GM18499 (cell line): ENCODE data around the gene TPCN2.

Experiments
- ATAC-seq: cut with Tn5 transposase; IDR thresholded peaks from one replicate; pipeline ENCODE4 v1.9.1; 2021; ENCODE audit warnings: moderate number of reproducible peaks; ENCODE audit not compliant: insufficient read depth, unreplicated experiment

TPCN2 gene

DNA sequence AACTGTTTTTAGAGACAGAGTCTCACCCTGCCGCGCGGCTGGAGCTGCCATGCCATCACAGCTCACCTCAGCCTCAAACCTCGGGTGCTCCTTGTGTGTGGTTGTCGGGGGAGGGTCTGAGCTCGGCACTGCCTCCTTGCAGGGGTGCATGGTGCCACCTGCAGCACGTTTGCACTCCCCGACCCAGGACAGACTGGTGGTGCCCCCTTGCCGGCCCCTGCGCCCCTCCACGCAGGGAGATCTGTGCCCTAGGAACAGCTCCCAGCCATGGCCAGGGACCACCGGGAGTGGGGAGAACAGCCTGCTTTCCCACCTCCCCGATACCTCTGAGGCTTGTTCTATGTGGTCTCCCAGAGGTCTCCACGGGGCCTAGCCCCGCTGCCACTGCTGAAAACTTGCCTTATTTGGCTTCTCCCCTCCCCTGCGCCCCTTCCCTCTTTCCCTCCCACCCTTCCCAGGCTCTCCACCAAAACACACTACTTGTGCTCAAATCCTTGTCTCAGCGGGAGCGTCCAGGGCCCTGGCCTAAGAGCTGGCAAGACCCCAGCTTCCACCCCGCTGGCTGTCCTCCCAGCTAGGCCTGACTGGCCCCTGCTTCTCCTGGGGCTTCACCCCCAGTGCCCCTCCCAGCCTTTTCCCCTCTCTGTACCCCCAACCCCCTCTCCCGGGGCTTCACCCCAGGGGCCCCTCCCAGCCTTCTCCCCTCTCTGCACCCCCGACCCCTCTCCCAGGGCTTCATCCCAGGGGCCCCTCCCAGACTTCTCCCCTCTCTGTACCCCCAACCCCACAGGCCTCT lies 13.4 kb upstream of the TPCN2 start:
- no peak for ATAC-seq

DNA sequence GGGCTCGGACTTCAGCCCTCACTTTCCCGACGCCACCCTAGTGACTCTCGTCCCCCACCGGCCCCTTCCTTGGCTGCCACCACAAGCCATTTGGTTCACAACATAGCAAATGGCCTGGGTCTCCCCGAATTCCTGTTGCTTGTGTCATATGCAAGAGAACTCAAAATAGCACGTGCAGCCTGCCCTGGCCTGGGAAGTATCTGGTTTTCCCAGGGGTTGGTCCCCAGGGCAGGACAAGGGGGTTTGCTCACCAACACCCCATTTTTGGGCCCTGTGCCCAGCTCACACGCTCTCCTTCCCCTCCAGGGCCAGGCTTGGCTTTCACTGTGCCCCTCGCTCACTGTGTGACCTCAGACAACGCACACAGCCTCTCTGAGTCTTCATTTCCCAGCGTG lies 12.8 kb upstream of the TPCN2 start:
- ATAC-seq = no peak

DNA sequence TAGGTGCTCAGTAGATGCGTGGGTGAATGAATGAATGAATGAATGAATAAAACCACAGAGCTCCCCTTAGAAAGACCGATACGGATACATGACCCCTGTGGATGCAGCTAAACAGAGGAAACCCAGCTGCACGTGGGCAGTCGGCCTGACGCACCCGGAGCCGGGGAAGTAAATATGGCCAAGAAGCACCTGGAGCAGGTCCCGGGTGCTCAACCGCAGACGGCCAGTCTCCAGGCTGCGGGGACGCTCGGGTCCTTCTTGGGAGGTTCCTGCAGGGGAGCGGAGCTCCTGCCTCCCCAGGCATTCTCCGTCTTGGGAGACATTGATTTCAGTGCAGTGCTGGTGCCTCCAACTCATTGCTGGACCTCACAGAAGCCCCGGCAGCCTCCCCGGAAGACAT lies 11.7 kb upstream of the TPCN2 start:
- ATAC-seq = no peak

DNA sequence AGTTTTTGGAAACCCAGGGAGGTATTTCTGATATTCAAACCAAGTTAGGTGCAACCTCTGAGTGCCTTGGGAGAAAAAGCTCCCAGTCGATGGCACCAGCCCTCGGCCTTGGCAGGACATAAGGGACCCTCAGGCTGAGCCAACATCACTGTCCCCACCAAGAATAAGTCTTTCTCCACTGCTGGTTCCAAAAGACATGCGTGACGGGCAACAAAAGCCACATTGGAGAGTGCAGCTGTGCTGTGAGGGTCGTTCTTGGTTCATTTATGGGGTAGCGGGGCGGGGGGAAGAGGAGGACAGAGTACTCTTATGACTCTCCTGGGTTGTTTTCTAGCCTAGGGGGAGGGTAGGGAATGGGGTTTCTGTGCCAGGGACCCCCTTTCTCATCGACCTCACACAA lies 11.2 kb upstream of the TPCN2 start:
- ATAC-seq = no peak

DNA sequence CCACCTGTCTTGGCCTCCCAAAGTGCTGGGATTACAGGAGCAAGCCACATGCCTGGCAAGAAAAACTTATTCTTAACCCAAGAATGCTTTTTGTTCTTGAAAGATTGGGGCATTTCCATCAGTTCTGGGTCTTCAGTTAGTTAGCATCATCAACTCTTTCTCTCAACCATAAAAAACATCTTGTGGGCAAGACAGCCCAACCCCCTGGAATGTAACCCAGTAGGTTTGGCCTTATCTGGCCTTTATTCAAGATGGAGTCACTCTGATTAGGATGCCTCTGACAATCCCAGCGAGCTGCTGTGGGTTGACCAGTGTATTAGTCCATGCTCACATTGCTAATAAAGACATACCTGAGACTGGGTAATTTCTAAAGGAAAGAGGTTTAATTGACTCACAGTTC lies 9.2 kb upstream of the TPCN2 start:
- ATAC-seq = no peak

DNA sequence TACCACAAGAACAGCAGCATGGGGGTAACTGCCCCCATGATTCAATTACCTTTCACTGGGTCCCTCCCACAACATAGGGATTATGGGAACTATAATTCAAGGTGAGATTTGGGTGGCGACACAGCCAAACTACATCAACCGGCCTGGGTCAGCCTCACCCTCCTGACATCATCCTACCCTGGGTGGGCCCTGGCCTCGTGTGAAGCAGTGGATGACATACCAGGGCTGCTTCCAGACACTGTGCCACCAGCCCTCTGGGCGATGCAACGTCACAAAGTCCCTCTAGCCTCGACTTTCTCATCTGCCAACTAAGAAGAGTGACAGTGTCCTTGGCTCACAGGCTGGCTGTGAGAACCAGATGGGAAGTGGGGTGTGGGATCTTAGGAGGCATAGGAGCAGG lies 8.7 kb upstream of the TPCN2 start:
- ATAC-seq = no peak

DNA sequence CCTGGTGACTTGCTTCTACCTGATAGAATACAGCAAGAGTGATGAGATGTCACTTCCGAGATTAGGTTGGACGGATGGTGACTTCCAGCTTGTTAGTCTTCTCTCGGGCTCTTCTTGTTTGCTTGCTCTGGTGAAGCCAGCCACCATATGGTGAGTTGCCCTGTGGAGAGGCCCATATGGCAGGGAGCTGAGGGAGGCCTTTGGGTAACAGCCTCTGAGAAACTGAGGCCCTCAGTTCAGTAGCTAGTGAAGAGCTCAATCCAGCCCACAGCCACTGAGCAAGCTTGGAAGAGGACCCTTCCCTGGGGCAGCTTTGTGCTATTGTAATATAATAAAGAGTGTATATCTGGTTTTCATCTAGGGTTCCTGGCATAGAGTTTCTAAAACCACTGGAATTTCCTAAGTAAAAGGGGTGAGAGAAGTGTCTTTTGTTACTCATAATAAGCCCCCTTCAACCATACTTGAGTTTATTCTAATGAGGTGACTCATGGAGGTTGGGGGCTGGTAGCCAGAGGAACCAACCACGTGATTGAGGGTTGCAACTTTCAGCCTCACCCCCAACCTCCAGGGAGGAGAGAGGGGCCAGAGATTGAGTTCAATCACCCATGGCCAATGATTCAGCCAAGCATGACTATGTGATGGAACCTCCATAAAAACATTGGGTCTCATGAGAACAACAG lies 8.0 kb upstream of the TPCN2 start:
- ATAC-seq = no peak

DNA sequence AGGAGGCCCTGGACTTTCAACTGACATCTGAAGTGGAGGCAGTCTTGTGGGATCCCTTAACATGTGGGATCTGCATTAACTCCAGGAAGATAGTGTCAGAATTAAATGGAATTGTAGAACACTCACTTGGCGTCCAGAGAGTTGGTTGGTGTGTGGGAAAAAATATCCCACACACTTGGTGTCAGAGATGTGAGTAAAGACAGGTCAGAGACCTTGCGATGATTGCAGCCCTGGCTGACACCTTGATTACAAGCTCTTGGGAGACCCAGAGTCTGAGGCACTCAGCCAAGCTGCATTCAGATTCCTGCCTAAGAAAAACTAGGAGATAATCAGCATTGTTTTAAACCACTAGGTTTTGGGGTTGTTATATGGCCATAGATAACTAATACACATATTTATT lies 7.2 kb upstream of the TPCN2 start:
- ATAC-seq = no peak

DNA sequence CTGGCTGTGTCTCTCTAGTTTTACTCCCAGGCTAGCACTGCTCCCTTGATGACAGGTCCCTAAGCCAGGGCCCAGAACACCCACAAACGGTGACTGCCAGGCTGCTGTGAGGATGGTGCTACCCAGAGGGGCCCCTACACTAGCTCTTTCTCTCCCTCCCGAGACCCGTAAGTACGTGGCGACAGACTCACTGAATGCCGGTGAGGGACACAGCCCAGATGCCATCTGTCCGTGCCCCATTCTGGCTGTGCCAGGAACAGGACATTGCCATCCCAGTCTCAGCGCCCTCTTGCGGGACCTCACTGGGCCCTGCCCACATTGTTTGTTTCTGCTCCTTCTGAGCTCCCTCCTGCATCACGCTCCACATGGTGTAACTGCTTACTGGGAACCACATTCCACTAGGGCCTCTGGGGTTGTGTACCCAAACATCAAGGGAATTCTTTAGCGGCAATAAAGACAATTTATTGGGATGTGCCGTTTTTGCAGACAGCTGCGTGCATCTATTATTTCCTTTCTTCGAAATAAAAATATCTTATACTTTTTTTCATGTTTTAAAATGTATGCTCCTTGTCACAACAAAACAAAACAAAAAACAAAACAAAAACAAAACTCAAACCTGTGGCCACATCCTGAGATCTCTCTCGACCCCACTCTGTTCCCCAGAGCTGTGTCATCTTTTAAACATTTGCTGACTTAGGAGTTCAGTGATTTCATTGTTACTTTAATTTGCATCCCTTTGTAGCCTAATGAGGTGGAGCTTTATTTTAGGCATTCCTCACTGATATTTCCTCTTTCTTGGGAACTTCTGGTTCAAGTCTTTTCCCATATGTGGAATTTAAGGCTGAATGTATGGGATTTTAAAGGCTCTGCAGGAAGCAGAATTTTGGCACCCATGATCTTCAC lies 4.4 kb upstream of the TPCN2 start:
- no peak for ATAC-seq

DNA sequence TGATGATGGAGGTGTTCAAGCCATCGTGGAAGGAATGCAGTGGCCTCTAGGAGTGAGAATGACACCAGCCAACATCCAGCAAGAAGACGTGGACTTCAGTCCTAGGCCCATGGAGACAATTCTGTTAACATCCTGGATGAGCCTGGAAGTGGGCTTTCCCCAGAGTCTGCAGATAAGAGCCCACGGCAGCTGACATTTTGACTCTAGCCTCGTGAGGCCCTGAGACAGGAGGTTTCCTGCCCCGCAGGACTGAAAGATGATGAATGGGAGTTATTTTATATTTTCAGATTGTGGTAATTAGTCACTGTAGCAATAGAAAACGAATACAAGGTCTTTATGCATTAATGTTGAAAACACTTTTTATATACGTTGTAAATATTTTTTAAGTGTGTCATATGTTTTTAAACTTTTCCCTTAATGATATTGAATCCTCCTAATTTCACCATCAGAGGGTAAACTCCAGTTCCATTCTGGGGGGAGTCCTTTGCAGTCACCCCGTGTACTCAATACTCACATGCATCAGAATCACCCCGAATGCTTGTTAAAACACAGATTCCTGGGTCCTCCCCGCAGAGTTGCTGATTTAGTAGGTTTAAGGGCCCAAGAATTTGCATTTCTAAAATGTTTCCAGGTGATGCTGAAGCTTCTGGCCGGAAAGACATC lies 570 bp upstream of the TPCN2 start:
- no peak for ATAC-seq

DNA sequence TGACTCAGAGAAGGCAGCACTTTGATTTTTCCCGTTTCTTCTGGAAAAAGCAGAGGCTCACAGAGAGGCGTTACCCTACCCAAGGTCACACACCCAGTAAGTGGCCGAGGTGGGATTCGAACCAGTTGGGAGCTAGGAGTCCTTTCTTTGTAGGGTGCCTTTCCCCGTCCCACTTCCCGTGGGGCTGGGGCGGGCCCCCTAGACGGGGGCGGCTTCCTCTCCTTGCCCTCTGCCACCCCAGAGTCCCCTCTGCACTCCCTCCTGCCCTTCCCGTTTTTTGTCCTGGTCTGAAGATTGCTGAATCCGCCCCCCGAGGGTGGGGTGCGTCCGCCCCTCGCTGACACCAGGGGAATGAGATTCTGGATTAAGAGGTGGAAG lies 747 bp downstream of the TPCN2 start:
- ATAC-seq = no peak

DNA sequence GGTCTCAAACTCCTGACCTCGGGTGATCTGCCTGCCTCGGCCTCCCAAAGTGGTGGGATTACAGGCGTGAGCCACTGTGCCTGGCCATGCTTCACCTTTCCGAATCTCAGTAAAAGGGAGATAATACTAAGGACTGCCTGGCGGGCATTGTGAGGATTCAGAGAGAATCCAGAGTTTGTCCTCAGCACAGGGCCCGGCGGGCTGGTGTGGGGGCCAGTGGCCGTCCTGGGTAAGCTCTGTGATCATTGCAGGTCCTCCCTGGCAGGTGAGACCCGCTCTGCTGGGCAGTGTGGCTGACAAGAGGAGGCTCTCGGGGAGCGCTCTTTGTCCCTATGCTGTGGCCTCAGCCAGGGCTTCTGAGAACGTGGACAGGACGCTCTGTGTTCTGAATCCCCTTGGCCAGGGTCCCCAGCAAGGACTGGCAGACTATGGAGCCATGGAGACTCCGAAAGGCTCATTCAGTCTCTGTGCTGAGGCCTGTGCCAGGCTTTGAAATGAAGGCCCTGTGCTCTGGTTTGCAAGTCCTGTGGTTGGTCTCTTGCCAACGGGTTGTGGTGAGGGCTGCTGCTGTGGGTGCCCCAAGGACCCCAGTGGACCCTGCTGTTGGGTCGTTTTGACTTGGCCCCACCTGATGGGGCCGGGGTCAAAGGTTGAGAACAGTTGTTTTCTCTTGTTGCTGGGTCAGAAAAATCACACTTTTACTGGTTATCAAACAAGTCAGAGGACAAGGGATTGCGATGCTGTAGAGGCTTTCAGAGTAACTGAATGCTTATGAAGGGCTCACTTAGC lies 2.1 kb downstream of the TPCN2 start:
- no peak for ATAC-seq

DNA sequence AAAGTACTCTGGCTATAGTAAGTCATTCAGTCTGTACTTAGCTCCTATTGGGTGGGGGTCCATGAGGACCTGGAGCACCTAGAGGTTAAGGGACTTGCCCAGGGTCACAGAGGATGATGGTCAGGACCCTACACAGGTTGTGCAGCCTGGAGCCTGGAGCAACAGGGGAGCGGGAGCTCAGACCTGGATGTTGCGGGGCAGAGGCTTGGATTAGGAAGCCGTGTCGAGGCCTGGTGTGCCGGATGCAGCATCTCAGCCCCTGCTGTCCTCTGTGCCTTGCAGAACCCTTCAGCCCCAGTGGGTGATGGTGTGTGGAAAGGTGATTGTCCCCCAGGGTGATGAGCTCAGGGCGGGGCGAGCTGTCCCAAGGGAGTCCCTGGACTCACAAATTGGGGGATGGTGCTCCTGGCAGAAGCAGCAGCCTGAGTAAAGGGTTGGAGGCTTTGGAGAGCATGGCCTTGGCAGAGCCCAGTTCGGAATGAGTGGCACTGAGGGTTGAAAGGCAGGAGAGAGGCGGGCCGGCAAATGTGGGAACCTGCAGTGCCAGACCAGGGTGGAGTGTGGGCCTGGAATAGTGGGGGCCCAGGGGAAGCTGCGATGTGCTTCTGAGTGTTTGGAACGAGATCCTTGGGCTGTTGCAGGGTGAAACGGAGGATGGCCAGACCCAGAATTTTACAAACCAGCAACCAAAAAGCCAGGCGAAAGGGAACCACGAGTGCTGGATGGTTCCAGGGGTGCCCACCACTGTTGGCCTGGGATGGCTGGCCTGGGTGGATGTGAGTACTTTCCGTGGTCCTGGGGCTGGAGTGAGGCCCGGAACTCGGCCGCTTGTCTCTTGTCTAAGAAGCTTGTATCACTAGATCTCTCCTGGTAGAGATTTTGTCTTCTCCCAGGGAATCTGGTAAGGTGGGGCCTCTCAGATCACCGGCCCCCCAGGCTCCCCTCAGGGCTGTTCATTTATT lies 2.9 kb downstream of the TPCN2 start:
- ATAC-seq = no peak

DNA sequence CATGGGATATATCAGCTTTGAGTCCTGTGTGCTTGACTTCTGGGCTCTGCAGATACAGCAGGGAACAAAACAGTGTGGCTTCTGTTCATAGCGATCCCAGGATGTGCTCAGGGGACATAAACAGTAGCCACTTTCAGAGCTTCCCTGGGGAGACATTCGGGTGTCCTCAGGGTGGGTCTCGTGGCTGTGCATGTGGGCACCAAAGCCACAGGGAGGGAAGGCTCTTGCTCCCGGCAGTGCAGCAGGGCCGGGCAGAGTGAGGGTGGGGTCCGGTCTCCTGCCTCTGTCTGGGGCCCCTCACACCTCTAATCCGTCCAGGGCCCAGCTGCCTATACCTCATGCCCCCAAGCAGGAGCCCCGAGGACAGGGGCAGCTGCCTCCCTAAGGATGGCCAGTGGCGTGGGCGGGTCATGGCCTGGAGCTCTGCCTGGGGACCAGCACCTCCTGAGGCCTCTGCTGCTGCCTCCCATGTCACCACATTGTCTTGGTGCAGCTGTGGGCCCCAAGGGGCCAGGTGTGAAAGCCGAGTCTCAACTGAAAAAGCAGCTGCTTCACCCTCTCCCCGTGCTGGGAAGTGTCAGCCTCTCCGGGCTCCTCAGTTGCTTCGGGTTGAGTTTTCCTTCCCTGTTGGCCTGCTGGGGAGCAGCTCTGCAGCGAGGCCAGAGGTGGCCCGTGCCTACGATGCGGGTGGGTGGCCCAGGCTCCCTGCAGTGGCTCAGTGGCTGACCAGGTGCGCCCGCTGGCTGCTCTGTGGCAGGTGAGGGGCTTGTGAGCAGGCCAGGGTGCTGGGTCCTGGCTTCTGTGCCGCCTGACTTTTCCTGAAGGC lies 3.8 kb downstream of the TPCN2 start:
- ATAC-seq = no peak

DNA sequence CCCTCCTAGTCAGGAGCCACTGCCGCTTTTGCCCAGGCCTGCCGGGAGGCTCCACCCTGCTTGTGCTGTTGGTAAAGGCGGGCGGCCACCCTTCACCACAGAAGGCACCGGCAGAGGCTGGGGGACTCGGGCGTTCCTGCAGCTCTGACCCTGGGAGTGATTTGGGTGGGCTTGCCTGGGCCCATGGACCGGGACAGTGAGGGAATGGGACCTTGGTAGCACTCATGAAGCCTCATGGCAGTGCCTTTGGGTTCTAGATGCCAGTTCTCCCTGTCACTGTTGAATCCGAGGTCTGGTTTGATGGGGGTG lies 4.4 kb downstream of the TPCN2 start:
- no peak for ATAC-seq

DNA sequence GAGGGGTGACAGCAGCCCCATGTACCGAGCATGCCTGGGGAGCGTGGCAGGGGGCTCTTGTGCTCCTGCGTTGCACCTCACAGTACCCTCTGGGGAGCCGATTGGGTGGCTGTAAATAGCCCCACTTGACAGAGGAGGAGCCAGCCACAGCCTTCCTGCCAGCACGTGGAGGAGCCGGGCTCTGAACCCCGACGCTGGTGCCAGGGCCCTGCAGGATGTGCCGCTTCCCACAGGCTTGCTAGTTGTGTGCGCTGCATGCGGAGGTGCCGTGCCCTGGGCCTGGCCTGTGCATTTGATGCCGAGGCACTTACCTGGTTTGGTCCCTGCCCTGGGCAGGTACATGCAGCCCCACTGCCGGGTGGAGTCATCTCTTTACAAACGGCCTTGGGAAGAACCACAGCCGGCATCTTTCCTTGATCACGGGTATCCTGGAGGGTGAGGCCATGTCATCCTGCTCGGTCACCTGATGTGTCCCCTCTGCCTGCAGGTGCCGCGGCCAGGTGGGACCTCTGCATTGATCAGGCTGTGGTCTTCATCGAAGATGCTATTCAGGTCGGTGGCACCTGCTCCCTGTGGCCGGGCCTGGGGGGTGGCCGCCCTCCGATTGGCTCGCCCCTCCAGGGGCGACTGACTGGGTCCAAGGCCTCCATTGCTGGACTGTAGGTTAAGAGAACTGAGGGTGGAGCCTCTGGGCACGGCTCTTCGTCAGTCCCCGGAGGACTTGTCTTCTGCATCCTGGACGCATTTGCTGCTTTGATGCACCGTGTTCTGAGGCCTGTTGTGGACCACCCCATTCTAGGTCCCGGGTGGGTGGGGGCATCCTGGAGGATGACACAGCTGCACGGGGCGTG lies 5.0 kb downstream of the TPCN2 start:
- no peak for ATAC-seq
